ENCODE results near the gene REG1B. TPM values are rescaled to one million over a fixed set of nuclear protein-coding genes. Genes with fewer than 3 reads are reported as not detected.

Gene REG1B
- polyA plus RNA-seq, 3 donors: not detected

DNA sequence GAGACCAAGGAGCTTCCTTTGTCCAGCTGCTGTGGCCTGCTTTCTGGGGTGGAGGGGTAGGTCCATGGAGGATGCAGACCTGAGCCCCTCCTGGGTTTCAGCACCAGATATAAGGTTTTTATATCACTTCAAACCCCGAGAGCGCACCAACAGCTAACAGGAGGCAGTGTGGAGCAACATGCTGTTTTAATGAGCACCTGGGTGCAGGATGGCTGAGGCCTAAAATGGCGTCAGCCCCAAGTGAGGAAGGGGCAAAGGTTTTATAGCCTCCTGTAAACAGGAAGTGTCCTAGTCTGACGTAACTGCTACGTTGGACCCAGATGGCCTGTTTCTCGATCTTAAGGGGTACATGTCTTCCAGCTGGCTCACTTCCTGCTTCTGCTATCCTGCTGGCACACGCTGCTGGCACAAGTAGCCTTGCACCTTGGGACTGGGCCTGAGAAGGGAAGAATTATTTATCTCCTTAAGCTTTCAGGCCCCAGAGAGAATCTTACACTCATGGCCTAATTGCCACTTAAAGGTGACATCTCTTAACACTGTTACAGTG lies 11.4 kb upstream of the REG1B start:
- no peak for DNase-seq
- Histone ChIP-seq H2AFZ (ENCODE audit: insufficient read depth, low read depth, low read length, poor library complexity, severe bottlenecking) (no peak overlapping the region), H3K4me1 (ENCODE audit: control insufficient read depth in 1 of 2, insufficient read depth in 2 of 2, low read length in 2 of 2) (no peaks in the 10 kb centered on the region), H3K9ac (ENCODE audit: insufficient read depth, low read length, poor library complexity, severe bottlenecking) (no peak overlapping the region), H3K4me2 (replicated peaks; ENCODE audit: extremely low read depth, low read length, poor library complexity, severe bottlenecking) (no peak overlapping the region), H3K27me3 (ENCODE audit: control insufficient read depth in 2 of 2, insufficient read depth in 2 of 2, low read length in 2 of 2) (no peaks in the 10 kb centered on the region), H3K27ac (ENCODE audit: low read depth in 1 of 2, low read length in 2 of 2) (no peak overlapping the region), H3K36me3 (replicated peaks in 1 of 2; ENCODE audit: control insufficient read depth in 1 of 2, insufficient read depth in 2 of 2, low read length in 2 of 2) (no peaks in the 10 kb centered on the region), H3K79me2 (ENCODE audit: insufficient read depth, low read length) (no peaks in the 10 kb centered on the region), H3K9me3 (replicated peaks in 1 of 2; ENCODE audit: control insufficient read depth in 1 of 2, insufficient read depth in 1 of 2, low read length in 2 of 2) (peaks cover 0 to 35% of the 10 kb centered on the region in 2 donors), H4K20me1 (ENCODE audit: insufficient read depth, low read length) (no peaks in the 10 kb centered on the region), H3K4me3 (replicated peaks in 1 of 3; ENCODE audit: low read depth in 2 of 3, low read length in 3 of 3) (no peak overlapping the region)
- WGBS (ENCODE audit: insufficient coverage): 42% methylated on average over 6 of the region's 7 CpGs
- Mint-ChIP-seq H3K4me3 (no peak overlapping the region), H3K9me3 (peaks cover 5 to 18% (median 8%) of the 10 kb centered on the region in 7 donors), H3K36me3 (no peaks in the 10 kb centered on the region), H3K27me3 (ENCODE audit: low read depth in 3 of 3) (no peaks in the 10 kb centered on the region), H3K27ac (no peak overlapping the region), H3K4me1 (no peaks in the 10 kb centered on the region)
- TF ChIP-seq, protein P1, sequence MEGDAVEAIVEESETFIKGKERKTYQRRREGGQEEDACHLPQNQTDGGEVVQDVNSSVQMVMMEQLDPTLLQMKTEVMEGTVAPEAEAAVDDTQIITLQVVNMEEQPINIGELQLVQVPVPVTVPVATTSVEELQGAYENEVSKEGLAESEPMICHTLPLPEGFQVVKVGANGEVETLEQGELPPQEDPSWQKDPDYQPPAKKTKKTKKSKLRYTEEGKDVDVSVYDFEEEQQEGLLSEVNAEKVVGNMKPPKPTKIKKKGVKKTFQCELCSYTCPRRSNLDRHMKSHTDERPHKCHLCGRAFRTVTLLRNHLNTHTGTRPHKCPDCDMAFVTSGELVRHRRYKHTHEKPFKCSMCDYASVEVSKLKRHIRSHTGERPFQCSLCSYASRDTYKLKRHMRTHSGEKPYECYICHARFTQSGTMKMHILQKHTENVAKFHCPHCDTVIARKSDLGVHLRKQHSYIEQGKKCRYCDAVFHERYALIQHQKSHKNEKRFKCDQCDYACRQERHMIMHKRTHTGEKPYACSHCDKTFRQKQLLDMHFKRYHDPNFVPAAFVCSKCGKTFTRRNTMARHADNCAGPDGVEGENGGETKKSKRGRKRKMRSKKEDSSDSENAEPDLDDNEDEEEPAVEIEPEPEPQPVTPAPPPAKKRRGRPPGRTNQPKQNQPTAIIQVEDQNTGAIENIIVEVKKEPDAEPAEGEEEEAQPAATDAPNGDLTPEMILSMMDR (IDR thresholded peaks at IDR 0.05): no peak
- intact Hi-C loops (cut with micrococcal nuclease): no loop called here

DNA sequence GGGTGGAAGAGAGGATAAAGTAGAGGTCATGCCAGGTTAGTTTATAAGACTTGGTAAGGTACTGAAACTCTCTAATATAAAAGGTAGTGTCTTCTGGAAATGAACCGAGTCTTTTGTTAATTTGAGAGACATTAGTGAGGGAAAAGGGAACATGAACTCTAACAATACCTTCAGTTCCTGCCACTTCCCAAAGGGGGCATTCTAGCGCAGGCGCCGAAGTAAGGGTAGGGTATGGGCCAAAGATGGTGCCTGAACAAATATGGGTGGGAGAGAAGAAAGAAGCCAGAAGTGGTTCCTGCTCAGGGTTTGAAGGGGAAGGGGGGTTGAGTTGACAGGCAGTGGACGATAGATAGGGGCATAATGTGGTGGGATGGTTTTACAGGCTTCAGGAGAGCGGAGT lies 10.1 kb upstream of the REG1B start:
- Histone ChIP-seq H3K4me1 (ENCODE audit: control insufficient read depth in 1 of 2, insufficient read depth in 2 of 2, low read length in 2 of 2) (no peaks in the 10 kb centered on the region), H4K20me1 (ENCODE audit: insufficient read depth, low read length) (no peaks in the 10 kb centered on the region), H3K9ac (ENCODE audit: insufficient read depth, low read length, poor library complexity, severe bottlenecking) (no peak overlapping the region), H3K36me3 (replicated peaks in 1 of 2; ENCODE audit: control insufficient read depth in 1 of 2, insufficient read depth in 2 of 2, low read length in 2 of 2) (no peaks in the 10 kb centered on the region), H3K79me2 (ENCODE audit: insufficient read depth, low read length) (no peaks in the 10 kb centered on the region), H3K4me2 (replicated peaks; ENCODE audit: extremely low read depth, low read length, poor library complexity, severe bottlenecking) (no peak overlapping the region), H3K27ac (ENCODE audit: low read depth in 1 of 2, low read length in 2 of 2) (no peak overlapping the region), H3K9me3 (replicated peaks in 1 of 2; ENCODE audit: control insufficient read depth in 1 of 2, insufficient read depth in 1 of 2, low read length in 2 of 2) (peaks cover 0 to 48% of the 10 kb centered on the region in 2 donors), H3K27me3 (ENCODE audit: control insufficient read depth in 2 of 2, insufficient read depth in 2 of 2, low read length in 2 of 2) (no peaks in the 10 kb centered on the region), H2AFZ (ENCODE audit: insufficient read depth, low read depth, low read length, poor library complexity, severe bottlenecking) (no peak overlapping the region), H3K4me3 (replicated peaks in 1 of 3; ENCODE audit: low read depth in 2 of 3, low read length in 3 of 3) (no peak overlapping the region)
- Mint-ChIP-seq H3K27me3 (ENCODE audit: low read depth in 3 of 3) (no peaks in the 10 kb centered on the region), H3K36me3 (no peaks in the 10 kb centered on the region), H3K4me1 (no peaks in the 10 kb centered on the region), H3K9me3 (peaks cover 5 to 18% (median 8%) of the 10 kb centered on the region in 7 donors), H3K27ac (no peak overlapping the region), H3K4me3 (no peak overlapping the region)
- WGBS (ENCODE audit: insufficient coverage): 97% methylated on average over 5 of the region's 6 CpGs
- no peak for DNase-seq
- TF ChIP-seq, protein P1 (IDR thresholded peaks at IDR 0.05): no peak
- intact Hi-C loops (cut with micrococcal nuclease): no loop called here

All from CD14-positive monocyte (primary cell).